HuH-7.5 (cell line): ENCODE measurements around the gene GNA15.

Experiments used
- DNase-seq: peaks from one replicate; pipeline ENCODE4 v3.0.0; 2011; ENCODE audit warnings: low spot score

Gene GNA15

DNA sequence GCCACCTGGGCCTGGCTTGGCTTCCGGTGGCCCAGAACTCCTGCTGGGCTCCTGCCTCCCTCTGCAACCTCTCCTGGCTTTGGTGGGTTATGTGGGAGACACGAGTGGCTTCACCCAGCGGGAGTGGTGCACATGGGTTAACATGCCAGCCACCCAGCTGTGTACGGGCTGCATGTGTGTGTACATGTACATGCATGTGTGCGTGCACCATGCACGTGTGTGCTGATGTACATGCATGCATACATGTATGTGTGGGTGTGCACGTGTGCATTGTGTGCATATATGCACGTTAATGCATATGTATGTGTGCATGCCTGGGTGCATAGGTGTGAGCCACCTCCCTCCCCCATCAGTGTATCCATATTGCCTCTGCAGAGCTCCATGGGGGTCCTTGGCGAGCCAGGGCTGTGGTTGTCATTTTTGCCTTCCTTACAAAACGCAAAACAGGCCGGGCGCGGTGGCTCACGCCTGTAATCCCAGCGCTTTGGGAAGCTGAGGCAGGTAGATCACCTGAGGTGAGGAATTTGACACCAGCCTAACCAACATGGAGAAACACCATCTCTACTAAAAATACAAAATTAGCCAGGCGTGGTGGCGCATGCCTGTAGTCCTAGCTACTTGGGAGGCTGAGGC is 29.2 kb upstream of the GNA15 start:
- DNase-seq: no peak

- no peak for DNase-seq
Observed at GRCh38 chr19:3107658-3108057, 28.2 kb upstream of the GNA15 start.

DNA sequence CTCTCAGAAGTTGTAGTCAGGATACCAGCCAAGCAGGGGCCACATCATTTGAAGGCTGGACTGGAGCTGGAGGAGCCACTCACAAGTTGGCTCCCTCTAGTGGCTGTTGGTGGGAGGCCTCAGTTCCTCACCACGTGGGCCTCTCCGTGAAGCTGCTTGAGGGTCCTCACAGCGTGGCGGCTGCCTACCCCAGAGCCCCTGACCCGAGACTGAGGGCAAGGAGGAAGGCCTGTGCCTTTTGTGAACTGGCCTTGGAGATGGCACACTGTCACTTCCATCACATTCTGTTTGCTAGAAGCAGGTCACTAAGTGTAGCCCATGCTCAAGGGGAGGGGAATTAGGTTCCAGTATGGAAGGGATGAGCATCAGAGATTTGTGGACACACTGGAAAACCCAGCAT is 27.1 kb upstream of the GNA15 start:
- peak; percentile 93 for DNase-seq

- DNase-seq: no peak
Observed at GRCh38 chr19:3109491-3109890, 26.3 kb upstream of the GNA15 start.

- no peak for DNase-seq
Observed at GRCh38 chr19:3110126-3110825, 25.6 kb upstream of the GNA15 start.

DNA sequence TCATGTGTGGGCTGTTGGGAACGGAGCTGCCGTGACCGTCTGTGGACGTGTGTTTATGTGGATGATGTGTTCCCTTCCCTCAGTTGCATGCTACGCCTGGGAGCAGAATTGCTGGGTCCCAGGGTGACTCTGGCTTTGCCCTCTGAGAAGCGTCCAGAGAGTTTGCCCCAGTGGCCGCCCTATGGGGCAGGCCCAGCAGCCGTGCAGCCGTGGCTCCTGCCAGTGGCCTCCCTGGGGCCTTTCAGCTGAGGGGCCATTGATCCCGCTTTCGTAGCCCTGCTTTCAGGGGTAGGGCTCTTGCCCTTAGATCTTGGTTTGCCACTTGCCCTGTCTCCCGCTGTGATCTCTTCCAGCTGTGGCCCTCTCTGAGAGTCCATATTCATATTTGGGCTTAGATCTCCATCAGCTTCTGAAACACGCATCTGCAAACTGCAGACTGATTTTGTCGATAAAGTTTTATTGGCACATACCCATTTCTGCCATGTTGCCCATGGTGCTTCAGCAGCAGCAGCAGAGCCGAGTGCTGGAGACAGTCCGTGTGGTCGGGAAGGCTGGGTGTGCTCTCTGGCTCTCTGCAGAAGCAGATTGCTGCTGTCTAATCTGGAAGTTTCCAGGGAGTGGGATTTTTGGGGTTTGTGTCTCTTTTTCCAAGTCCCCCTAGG is 24.1 kb upstream of the GNA15 start:
- no peak for DNase-seq

- DNase-seq: no peak
Observed at GRCh38 chr19:3112375-3113099, 23.3 kb upstream of the GNA15 start.

DNA sequence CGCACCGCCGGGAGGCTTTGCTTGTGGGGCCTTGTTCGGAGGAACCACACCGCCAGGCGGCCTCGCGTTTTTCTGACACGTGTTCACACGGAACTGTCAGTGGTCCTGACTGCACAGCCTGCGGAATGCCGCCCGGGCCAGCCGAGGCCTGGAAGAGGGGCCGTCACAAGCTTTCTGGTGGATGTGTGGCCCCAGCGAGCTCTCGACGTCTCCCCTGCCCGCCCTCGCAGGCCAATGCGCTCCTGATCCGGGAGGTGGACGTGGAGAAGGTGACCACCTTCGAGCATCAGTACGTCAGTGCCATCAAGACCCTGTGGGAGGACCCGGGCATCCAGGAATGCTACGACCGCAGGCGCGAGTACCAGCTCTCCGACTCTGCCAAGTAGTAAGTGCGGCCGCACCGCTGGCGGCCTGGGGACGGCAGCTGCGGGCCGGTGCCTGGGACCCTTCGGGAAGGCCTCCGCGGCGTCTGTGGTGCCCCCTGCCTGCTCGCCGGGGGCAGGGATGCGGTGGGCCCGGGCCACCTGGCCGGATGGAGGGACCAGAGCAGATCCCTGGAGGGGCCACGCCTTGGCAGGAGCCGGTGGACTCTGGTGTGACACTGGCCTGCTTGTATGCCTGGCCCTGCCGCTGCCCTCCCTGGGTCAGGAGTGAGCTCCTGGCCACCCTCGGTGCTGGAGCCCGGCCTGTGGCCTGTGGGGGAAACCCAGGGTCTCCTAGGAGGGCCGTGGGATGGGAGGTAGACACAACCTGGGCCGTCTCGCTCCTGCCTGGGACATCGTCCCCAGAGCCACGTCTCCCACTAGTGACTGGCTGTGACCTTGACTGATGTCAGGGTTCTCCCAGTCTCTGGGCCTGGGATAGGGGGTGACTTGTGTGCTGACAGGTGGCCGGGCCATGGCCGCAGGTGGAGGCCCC is 22.5 kb upstream of the GNA15 start:
- no peak for DNase-seq

DNA sequence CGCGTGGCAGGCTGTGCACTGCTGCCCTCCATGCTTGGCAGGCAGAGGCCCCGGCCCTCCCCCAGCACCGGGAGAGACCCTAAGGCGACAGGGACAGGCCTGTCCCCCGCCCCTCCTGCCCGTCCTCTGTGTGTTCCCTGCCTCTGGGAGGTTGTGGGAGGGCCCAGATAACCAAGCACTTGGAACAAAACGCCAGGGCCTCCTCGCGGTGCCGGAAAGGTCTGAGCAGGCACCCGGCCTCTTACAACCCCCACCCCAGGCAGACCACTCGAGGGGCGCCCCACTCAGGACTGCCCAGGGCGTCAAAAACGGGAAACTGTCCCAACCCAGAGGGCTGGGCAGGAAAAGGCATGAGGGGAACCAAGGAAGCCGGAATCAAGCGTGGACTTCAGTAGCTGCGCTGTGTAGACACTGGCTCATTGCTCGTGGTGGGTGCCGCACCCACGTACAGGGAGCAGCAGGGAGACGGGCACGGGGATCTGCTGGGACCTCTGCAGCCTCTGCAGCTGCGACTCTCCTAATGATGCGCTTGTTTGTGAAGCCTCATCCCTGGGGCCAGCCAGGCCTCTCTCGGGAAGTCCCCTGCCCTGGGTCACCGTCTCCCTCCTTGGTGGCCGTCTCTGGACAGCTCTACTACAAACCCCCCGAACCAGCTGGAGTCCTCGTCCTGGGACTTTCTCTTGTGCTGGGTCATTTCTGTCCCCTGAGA is 21.7 kb upstream of the GNA15 start:
- DNase-seq: no peak

- no peak for DNase-seq
Observed at GRCh38 chr19:3114811-3115210, 21.0 kb upstream of the GNA15 start.

DNA sequence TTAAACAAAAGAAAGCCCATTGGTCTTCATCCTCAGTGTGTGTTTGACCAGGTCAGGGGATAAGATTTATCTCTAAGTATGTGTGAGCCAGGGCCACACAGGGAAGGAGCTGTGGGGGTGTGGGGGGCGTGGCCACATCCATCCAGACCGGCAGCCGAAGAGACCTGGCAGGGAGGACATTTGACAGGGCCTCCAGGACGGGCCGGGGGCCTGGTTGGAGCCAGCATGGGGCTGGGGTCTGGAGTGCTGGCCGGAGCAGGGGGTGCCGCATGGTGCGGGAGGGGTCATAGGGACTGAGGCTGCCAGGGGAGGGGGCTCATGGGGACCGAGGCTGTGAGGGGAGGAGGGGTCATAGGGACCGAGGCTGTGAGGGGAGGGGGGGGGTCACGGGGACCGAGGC is 20.4 kb upstream of the GNA15 start:
- no peak for DNase-seq

DNA sequence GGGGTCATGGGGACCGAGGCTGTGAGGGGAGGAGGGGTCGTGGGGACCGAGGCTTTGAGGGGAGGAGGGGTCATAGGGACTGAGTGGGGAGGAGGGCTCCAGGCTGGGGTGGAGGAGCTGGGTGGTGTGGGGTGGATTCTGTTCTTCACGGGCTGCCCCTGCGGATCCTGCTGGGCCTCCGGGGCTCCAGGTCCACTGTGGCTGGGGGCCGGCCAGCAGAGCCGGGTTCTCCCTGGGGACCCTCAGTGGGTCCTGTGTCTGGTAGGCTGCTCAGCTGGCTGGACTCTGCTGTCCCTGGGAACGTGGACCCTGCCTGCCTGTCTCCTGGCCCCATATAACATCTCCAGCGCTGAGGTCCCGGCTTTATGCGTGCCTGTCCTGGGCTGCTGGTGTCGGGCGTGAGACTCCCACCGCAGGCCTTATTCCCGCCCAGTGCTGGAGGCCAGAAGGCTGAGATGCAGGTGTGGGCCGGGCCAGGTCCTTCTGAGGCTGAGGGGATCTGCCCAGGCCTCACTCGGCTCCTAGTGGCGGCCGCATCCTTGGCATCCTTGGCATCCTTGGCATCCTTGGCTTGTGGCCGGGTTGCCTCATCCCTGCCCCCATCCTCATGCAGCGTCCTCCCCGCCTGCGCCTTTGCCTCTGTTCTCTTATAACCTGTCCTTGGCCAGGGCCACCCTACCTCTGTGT is 19.8 kb upstream of the GNA15 start:
- DNase-seq: no peak

- no peak for DNase-seq
Observed at GRCh38 chr19:3116621-3117020, 19.2 kb upstream of the GNA15 start.

DNA sequence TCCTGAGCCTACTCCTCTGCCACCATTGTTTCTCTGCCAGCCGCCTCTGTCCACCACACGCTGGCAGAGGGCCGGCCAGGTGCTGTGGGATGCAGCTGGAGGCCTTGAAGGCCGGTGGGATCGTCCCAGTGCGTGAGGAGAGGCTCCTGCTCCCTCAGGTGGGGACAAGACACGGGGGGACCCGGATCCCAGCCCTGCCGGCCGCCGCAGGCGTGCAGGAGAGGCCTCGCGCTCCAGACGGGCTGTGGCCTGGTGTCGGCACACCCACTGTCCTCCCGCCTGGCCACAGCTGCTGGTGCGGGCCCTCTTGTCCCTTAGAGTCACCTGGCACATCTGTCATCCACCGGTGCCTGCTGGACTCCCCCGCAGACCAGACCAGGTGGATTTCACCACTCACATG is 18.1 kb upstream of the GNA15 start:
- no peak for DNase-seq

DNA sequence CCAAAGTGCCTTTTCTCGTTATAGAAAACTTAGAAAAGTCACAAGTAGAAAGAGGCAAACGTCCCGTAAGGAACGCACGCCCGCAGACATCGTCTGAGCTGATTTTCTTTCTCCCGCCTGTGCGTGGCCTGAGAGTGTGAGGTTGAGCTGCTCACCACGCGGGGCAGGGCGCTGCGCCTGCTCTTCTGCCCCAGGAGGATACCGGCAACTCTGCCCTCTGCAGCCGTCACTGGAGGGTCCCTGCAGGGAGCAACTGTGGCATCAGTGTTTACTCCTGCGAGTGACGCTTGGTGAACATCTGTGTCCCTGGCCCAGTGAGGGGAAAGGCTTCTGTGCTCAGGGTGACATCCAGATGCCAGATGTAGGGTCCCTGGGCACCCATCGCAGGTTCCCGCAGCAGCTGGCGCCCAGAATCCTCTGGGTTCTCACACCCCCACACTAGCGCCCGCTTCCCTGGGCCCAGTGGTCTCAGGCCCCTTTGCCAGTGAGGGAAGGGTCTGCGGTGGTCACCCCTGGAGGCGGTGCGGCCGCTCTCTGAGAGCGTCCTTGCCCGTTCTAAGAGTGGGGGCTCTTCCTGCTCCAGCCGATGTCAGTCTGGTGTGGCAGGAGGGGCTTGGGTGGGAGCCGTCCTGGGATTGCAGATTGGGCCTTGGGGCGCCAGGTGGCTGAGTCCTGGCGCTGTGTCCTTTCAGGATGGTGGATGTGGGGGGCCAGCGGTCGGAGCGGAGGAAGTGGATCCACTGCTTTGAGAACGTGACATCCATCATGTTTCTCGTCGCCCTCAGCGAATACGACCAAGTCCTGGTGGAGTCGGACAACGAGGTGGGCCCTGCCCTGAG is 17.4 kb upstream of the GNA15 start:
- DNase-seq: no peak

GRCh38 chr19:3119071-3119595 is 16.7 kb upstream of the GNA15 start:
- no peak for DNase-seq

DNA sequence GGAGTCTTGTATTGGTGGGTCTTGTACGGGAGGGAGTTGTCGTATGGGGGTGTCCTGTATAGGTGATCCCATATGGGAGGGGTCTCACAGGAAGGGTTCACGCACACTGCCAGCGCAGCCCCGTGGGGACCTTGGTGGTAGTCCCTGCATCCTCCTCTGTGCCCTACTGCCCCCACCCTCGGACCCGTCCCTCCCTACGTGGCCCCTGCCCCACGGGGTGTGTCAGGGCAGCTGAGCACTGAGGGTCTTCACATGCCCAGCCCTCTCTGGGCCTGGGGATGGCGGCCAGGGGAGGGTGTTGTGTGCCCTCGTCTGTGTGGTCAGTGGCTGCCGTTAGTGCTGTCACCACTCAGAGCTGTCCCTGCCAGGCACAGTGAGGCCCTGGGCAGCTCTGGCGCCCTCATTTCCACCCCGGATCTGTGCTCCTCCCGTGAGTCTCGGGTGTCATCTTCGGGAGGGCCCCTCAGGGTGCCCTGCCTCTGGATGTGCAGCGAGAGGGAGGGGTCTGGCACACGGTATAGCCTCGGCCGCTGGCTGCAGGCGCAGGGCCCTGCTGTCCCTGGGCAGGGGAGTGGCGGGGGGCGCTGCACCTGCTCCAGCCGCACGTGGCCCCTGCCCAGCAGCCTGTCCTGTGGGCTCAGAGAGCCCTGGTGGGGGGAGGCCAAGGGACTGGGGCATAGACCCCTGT is 16.0 kb upstream of the GNA15 start:
- DNase-seq: no peak

DNA sequence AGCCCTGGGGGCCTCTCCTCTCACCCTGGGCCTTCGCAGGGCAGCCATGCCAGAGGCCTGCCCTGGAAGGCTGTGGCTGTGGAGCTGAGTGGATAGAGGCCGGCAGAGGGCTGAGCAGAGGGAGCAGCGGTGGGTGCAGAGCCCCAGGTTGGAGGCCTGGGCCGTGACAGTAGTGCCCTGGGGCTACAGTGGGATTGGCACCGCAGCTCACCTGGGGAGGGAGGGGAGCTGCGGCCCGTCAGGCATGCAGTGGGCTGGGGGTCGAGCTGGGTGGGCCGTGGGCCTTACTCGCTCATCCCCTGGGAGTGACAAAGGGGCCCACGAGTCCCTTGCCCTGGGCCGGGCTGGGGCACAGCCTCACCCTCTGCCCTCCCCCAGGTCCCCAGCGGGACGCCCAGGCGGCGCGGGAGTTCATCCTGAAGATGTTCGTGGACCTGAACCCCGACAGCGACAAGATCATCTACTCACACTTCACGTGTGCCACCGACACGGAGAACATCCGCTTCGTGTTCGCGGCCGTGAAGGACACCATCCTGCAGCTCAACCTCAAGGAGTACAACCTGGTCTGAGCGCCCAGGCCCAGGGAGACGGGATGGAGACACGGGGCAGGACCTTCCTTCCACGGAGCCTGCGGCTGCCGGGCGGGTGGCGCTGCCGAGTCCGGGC is 15.1 kb upstream of the GNA15 start:
- DNase-seq: no peak
